Sigmoid colon (tissue), 7 donors: ENCODE measurements around the gene TMEM267. TPM values are rescaled to one million over a fixed set of nuclear protein-coding genes. Genes with fewer than 3 reads are reported as not detected.

Source experiments
- DNase-seq: peaks from one replicate; pipeline ENCODE4 v3.0.0-alpha.2; 2019
- H3K27ac ChIP-seq, 4 donors: fragments of 200-600 bp; sonication (generic); one replicate each; pipeline ENCODE4 v1.5.1; 2016 to 2019; ENCODE audit warnings: mild to moderate bottlenecking in 1 of 4
- H3K27me3 ChIP-seq, 3 donors: fragments of 200-600 bp; sonication (generic); one replicate each; pipeline ENCODE4 v1.5.1; 2019; ENCODE audit warnings: mild to moderate bottlenecking in 1 of 3
- H3K36me3 ChIP-seq, 4 donors: fragments of 200-600 bp; sonication (generic); one replicate each; pipeline ENCODE4 v1.5.1; 2016 to 2019
- H3K4me1 ChIP-seq, 4 donors: fragments of 200-600 bp; sonication (generic); one replicate each; pipeline ENCODE4 v1.5.1; 2017 to 2019
- H3K4me3 ChIP-seq, 4 donors: fragments of 200-600 bp; sonication (generic); one replicate each; pipeline ENCODE4 v1.5.1; 2017 to 2019; ENCODE audit warnings: mild to moderate bottlenecking in 2 of 4, moderate library complexity in 1 of 4
- H3K9me3 ChIP-seq, 4 donors: fragments of 200-600 bp in 3 of 4; sonication (generic) in 3 of 4; one replicate each; pipeline versions ENCODE4 v1.5.1 to v1.6.1; 2013 to 2019
- CTCF ChIP-seq, 4 experiments: fragments of 450-650 bp in 3 of 4; fragments of 200-600 bp in 1 of 4; IDR thresholded peaks; one replicate each; pipeline ENCODE4 v1.5.1; 2016 to 2019; ENCODE audit warnings: antibody characterized with exemption in 4 of 4, mild to moderate bottlenecking in 3 of 4, moderate library complexity in 2 of 4
- EP300 ChIP-seq, 4 donors: sonication (generic); formaldehyde crosslinking; IDR thresholded peaks; one replicate each; pipeline ENCODE4 v1.6.1; 2017; ENCODE audit warnings: antibody characterized with exemption in 4 of 4
- POLR2A ChIP-seq, 2 donors: fragments of 450-650 bp; IDR thresholded peaks; one replicate each; pipeline ENCODE4 v1.6.1; 2016; ENCODE audit warnings: antibody characterized with exemption in 2 of 2, mild to moderate bottlenecking in 2 of 2, moderate library complexity in 2 of 2
- POLR2AphosphoS5 ChIP-seq, 4 donors: sonication (generic); formaldehyde crosslinking; IDR thresholded peaks; one replicate each; pipeline ENCODE4 v1.6.1; 2017; ENCODE audit warnings: antibody characterized with exemption in 4 of 4
- WGBS, 2 donors: extraction: QIAGEN DNeasy Blood & Tissue Kit; methylation state at CpG; one replicate each; pipeline ENCODE4 v1.1.7; 2013; 5-methylcytosine and 5-hydroxymethylcytosine counted together
- intact Hi-C: fragments of 100-400 bp; cut with DNase I; formaldehyde crosslinking; loops from one replicate; pipeline ENCODE4 v1.15.1; 2023
- polyA plus RNA-seq, 3 donors: library from polyadenylated mRNA; stranded (reverse); fragments of 200-250 nt; gene quantifications; one replicate each; pipeline ENCODE4 v1.2.3, GENCODE V29; 2013
- total RNA-seq, 4 donors: library from RNA; depleted of rRNA; stranded (reverse); fragments of >200 nt; gene quantifications; one replicate each; pipeline ENCODE4 v1.1.0, GENCODE V29; 2016
- donor health status: healthy with polysubstance abuse.
- donor health status: Bipolar disorder and iron deficiency.
- donor health status: healthy.

The TMEM267 gene
- total and polyA plus RNA-seq, 7 donors: 3.2 to 15.0 (median 9.9) TPM

- H3K4me1 ChIP-seq: peaks cover 0 to 7% (median 4%) of the 10 kb centered on the region in 4 donors
- no peak overlapping the region for H3K27ac ChIP-seq
- WGBS, 2 donors: 51 to 81% methylated on average over 4 of the region's 4 CpGs
- H3K27me3 ChIP-seq: no peaks in the 10 kb centered on the region
- no peak for DNase-seq
- intact Hi-C loops: no loop called here
- peaks cover 0 to 3% (median 0%) of the 10 kb centered on the region in 4 donors for H3K9me3 ChIP-seq
- H3K4me3 ChIP-seq: no peak overlapping the region
- TF ChIP-seq CTCF (IDR thresholded peaks at IDR 0.05): no peak
- TF ChIP-seq POLR2AphosphoS5 (IDR thresholded peaks at IDR 0.05): no peak
- no peak for TF ChIP-seq POLR2A (IDR thresholded peaks at IDR 0.05)
- TF ChIP-seq EP300 (IDR thresholded peaks at IDR 0.05): no peak
- no peaks in the 10 kb centered on the region for H3K36me3 ChIP-seq
These were observed 50.3 kb downstream of the TMEM267 start for GRCh38 chr5:43433382-43433781.

- no peaks in the 10 kb centered on the region for H3K36me3 ChIP-seq
- intact Hi-C loops: no loop called here
- no peaks in the 10 kb centered on the region for H3K27me3 ChIP-seq
- H3K27ac ChIP-seq: peak overlapping the region in 1 of 4 donors; percentile 29
- no peaks in the 10 kb centered on the region for H3K9me3 ChIP-seq
- peaks cover 0 to 7% (median 4%) of the 10 kb centered on the region in 4 donors for H3K4me1 ChIP-seq
- WGBS, 2 donors: 85 to 86% methylated on average over 3 of the region's 3 CpGs
- no peak for DNase-seq
- no peak overlapping the region for H3K4me3 ChIP-seq
- TF ChIP-seq EP300 (IDR thresholded peaks at IDR 0.05) (no peak), POLR2AphosphoS5 (IDR thresholded peaks at IDR 0.05) (peak in 1 of 4 donors; percentile 8)
These were observed 50.9 kb downstream of the TMEM267 start for GRCh38 chr5:43432486-43433375.

- WGBS, 2 donors: 95 to 96% methylated on average over 2 of the region's 2 CpGs
- H3K4me1 ChIP-seq: peaks cover 0 to 7% (median 4%) of the 10 kb centered on the region in 4 donors
- intact Hi-C loops: no loop called here
- no peak overlapping the region for H3K4me3 ChIP-seq
- no peak for DNase-seq
- no peaks in the 10 kb centered on the region for H3K36me3 ChIP-seq
- H3K9me3 ChIP-seq: no peaks in the 10 kb centered on the region
- H3K27ac ChIP-seq: no peak overlapping the region
- no peak for TF ChIP-seq POLR2A (IDR thresholded peaks at IDR 0.05)
- TF ChIP-seq POLR2AphosphoS5 (IDR thresholded peaks at IDR 0.05): no peak
- TF ChIP-seq EP300 (IDR thresholded peaks at IDR 0.05): no peak
- no peak for TF ChIP-seq CTCF (IDR thresholded peaks at IDR 0.05)
- no peaks in the 10 kb centered on the region for H3K27me3 ChIP-seq
These were observed 54.0 kb downstream of the TMEM267 start for GRCh38 chr5:43429706-43430105.

- DNase-seq: no peak
- Histone ChIP-seq H3K4me1 (peaks cover 0 to 7% (median 4%) of the 10 kb centered on the region in 4 donors), H3K9me3 (no peaks in the 10 kb centered on the region), H3K36me3 (no peaks in the 10 kb centered on the region), H3K27ac (no peak overlapping the region), H3K4me3 (no peak overlapping the region), H3K27me3 (no peaks in the 10 kb centered on the region)
- intact Hi-C loops: no loop called here
- WGBS, 2 donors: 92 to 94% methylated on average over 7 of the region's 7 CpGs
- TF ChIP-seq CTCF (IDR thresholded peaks at IDR 0.05): no peak
These were observed 54.6 kb downstream of the TMEM267 start for GRCh38 chr5:43429016-43429415.

GRCh38 chr5:43427306-43427705 lies 56.4 kb downstream of the TMEM267 start:
- WGBS, 2 donors: 89 to 92% methylated on average over 4 of the region's 4 CpGs
- peaks cover 0 to 2% (median under 1%) of the 10 kb centered on the region in 4 donors for H3K4me1 ChIP-seq
- no peak overlapping the region for H3K4me3 ChIP-seq
- DNase-seq: no peak
- intact Hi-C loops: no loop called here
- H3K27ac ChIP-seq: no peak overlapping the region
- H3K36me3 ChIP-seq: no peaks in the 10 kb centered on the region
- no peaks in the 10 kb centered on the region for H3K27me3 ChIP-seq
- no peaks in the 10 kb centered on the region for H3K9me3 ChIP-seq
- TF ChIP-seq POLR2A (IDR thresholded peaks at IDR 0.05) (no peak), EP300 (IDR thresholded peaks at IDR 0.05) (no peak), CTCF (IDR thresholded peaks at IDR 0.05) (no peak), POLR2AphosphoS5 (IDR thresholded peaks at IDR 0.05) (no peak)
